Lower lobe of right lung (tissue), 2 donors: ENCODE data around the gene PTN. TPM values are rescaled to one million over a fixed set of nuclear protein-coding genes. Genes with fewer than 3 reads are reported as not detected.
"Not testable (repeated sequence)": the region's sequence is repeated elsewhere in the genome, so short reads cannot be mapped to it uniquely, and the experiment has no call there.

Experiments used
- ATAC-seq, 2 donors: fragments of 200-7000 bp; cut with Tn5 transposase; one replicate each; pipeline ENCODE4 v1.9.1; 2020 to 2022; ENCODE audit warnings: mild to moderate bottlenecking in 2 of 2, moderate library complexity in 2 of 2
- DNase-seq: peaks from one replicate; pipeline ENCODE4 v3.0.0-alpha.2; 2020
- H3K27ac ChIP-seq: fragments of 200-600 bp; one replicate; pipeline ENCODE4 v1.8.0; 2022
- H3K27me3 ChIP-seq: fragments of 200-600 bp; one replicate; pipeline ENCODE4 v1.8.0; 2022; ENCODE audit warnings: low read depth
- H3K36me3 ChIP-seq: fragments of 200-600 bp; one replicate; pipeline ENCODE4 v1.8.0; 2022; ENCODE audit warnings: mild to moderate bottlenecking
- H3K4me1 ChIP-seq: fragments of 200-600 bp; one replicate; pipeline ENCODE4 v1.8.0; 2022
- H3K4me3 ChIP-seq: fragments of 200-600 bp; one replicate; pipeline ENCODE4 v1.8.0; 2022; ENCODE audit warnings: mild to moderate bottlenecking
- H3K9me3 ChIP-seq: fragments of 200-600 bp; one replicate; pipeline ENCODE4 v1.8.0; 2022
- CTCF ChIP-seq: fragments of 200-600 bp; IDR thresholded peaks from one replicate; pipeline ENCODE4 v1.8.0; 2022; ENCODE audit warnings: antibody characterized with exemption, mild to moderate bottlenecking
- intact Hi-C: fragments of 100-400 bp; cut with DNase I; formaldehyde crosslinking; loops from one replicate; pipeline ENCODE4 v1.11.0; 2022
- total RNA-seq: library from RNA; stranded (reverse); fragmentation: NEBNext Ultra II Directional; extraction: Animal tissue kit (Norgen Biotek cat#: 25700); gene quantifications from one replicate; pipeline ENCODE4 v1.2.1, GENCODE V29; 2021
- donor health status: DM: no; HTN: yes; CAD: no; lungs with severe emphysema.

The PTN gene
- total RNA-seq, 1 donor from 2014 or later, result 6.3 TPM

GRCh38 chr7:137204246-137204645 is 139.3 kb downstream of the PTN start:
- intact Hi-C loops, result no loop called here
- H3K4me1 ChIP-seq, result no peaks in the 10 kb centered on the region
- no peaks in the 10 kb centered on the region for H3K36me3 ChIP-seq
- H3K4me3 ChIP-seq, result no peak overlapping the region
- H3K27me3 ChIP-seq, result no peaks in the 10 kb centered on the region
- DNase-seq (no peak), ATAC-seq (no peak)
- H3K9me3 ChIP-seq, result no peaks in the 10 kb centered on the region
- no peak overlapping the region for H3K27ac ChIP-seq
- TF ChIP-seq CTCF, result no peak

- ATAC-seq, result no peak
Observed at GRCh38 chr7:137203351-137203750, 140.2 kb downstream of the PTN start.

GRCh38 chr7:137196648-137197047 is 146.9 kb downstream of the PTN start:
- no peak for TF ChIP-seq CTCF
- Histone ChIP-seq H3K27ac (no peak overlapping the region), H3K4me3 (no peak overlapping the region), H3K36me3 (no peaks in the 10 kb centered on the region), H3K4me1 (no peaks in the 10 kb centered on the region), H3K27me3 (no peaks in the 10 kb centered on the region), H3K9me3 (no peaks in the 10 kb centered on the region)
- DNase-seq (no peak), ATAC-seq (no peak)
- intact Hi-C loops, result no loop called here

More at GRCh38 chr7:137203351-137203750, 140.2 kb downstream of the PTN start:
- no peaks in the 10 kb centered on the region for H3K36me3 ChIP-seq
- no peak for TF ChIP-seq CTCF
- H3K27ac ChIP-seq, result no peak overlapping the region
- no peaks in the 10 kb centered on the region for H3K27me3 ChIP-seq
- intact Hi-C loops, result no loop called here
- no peak overlapping the region for H3K4me3 ChIP-seq
- DNase-seq, result no peak
- no peaks in the 10 kb centered on the region for H3K4me1 ChIP-seq
- no peaks in the 10 kb centered on the region for H3K9me3 ChIP-seq

- H3K4me3 ChIP-seq, result no peak overlapping the region
- TF ChIP-seq CTCF, result no peak
- H3K4me1 ChIP-seq, result no peaks in the 10 kb centered on the region
- ATAC-seq (no peak), DNase-seq (no peak)
- no peaks in the 10 kb centered on the region for H3K27me3 ChIP-seq
- no peak overlapping the region for H3K27ac ChIP-seq
- H3K9me3 ChIP-seq, result no peaks in the 10 kb centered on the region
- no peaks in the 10 kb centered on the region for H3K36me3 ChIP-seq
- intact Hi-C loops, result no loop called here
Observed at GRCh38 chr7:137195996-137196395, 147.5 kb downstream of the PTN start.

GRCh38 chr7:137181619-137182018 is 161.9 kb downstream of the PTN start:
- H3K27me3 ChIP-seq, intact Hi-C loops, H3K27ac ChIP-seq, H3K4me1 ChIP-seq, H3K36me3 ChIP-seq, H3K9me3 ChIP-seq, H3K4me3 ChIP-seq, ATAC-seq, DNase-seq: not testable (repeated sequence)
